Astrocyte (in vitro differentiated cells and primary cell): ENCODE data around the gene NPTN.

Experiments used
- CTCF ChIP-seq: IDR thresholded peaks from 2 replicates; pipeline ENCODE4 v1.5.1; 2011; ENCODE audit warnings: low read depth, mild to moderate bottlenecking, inconsistent platforms, low read length, moderate library complexity; ENCODE audit not compliant: insufficient read depth
- EZH2 ChIP-seq: IDR thresholded peaks from 2 replicates; pipeline ENCODE4 v1.6.1; 2012; ENCODE audit warnings: mild to moderate bottlenecking, low read length, inconsistent platforms; ENCODE audit not compliant: insufficient read depth

- no peak for TF ChIP-seq EZH2
- TF ChIP-seq CTCF: no peak
Observed at GRCh38 chr15:73658645-73659044, 25.5 kb upstream of the NPTN start.
